ENCODE data around the gene SLC9A9. TPM values are rescaled to one million over a fixed set of nuclear protein-coding genes. Genes with fewer than 3 reads are reported as not detected.
A peak's percentile ranks its signal among the peaks of the same experiment; 100 is the strongest.

Gene SLC9A9
- total and polyA plus RNA-seq, 10 of the 15 experiments (the other 5 are each of a cell fraction or from before 2014, with no cell fraction given), result 3.5 to 14.2 (median 9.3) TPM

- ChIA-PET CTCF (no interaction called here), RAD21 (ENCODE audit: unreplicated experiment) (interaction anchor here (1.2 kb wide), 2 partner anchors 30 to 56 kb away, joined by 4 read pairs; no protein-coding TSS in a partner anchor), POLR2A (no interaction called here), SMC1A (ENCODE audit: uncharacterized antibody, unreplicated experiment) (interaction anchor here (0.9 to 1.8 kb wide), 8 partner anchors 11 to 278 kb away, joined by 3 to 12 read pairs (median 4); no protein-coding TSS in a partner anchor)
- intact Hi-C loops (cut with micrococcal nuclease; ENCODE audit: unreplicated experiment), result loop anchor here (2.0 kb wide), 1 partner anchor 116 kb away; no protein-coding TSS in a partner anchor
- DNase-seq (ENCODE audit: low read depth, low spot score) (peak; percentile 49), FAIRE-seq (peak; percentile 38), ATAC-seq (peak; percentile 93)
- peak overlapping the region; percentile 6; the same call in 1 of the 2 replicates for H3K27ac ChIP-seq (ENCODE audit: control insufficient read depth, insufficient read depth)
- peak overlapping the region; percentile 4 for H3K4me2 ChIP-seq (ENCODE audit: control insufficient read depth, insufficient read depth)
- no peaks in the 10 kb centered on the region for H3K79me2 ChIP-seq (ENCODE audit: control insufficient read depth, insufficient read depth, low read length)
- no peak overlapping the region for H3K4me3 ChIP-seq
- WGBS (ENCODE audit: insufficient coverage, insufficient replicate concordance, low lambda C conversion rate, missing lambda C conversion rate), result 17% methylated on average over 11 of the region's 11 CpGs
- H3K9me3 ChIP-seq (replicated peaks; ENCODE audit: control insufficient read depth, insufficient read depth, low read length), result peaks cover 3% of the 10 kb centered on the region; the same call in 2 of the 3 replicates
- no peaks in the 10 kb centered on the region for H4K20me1 ChIP-seq (ENCODE audit: control insufficient read depth, insufficient read depth)
- H3K9ac ChIP-seq (ENCODE audit: control insufficient read depth, insufficient read depth, low read length), result no peak overlapping the region
- H2AFZ ChIP-seq (ENCODE audit: control insufficient read depth, low read depth, low read length), result peak overlapping the region; percentile 77
- peaks cover 13% of the 10 kb centered on the region for H3K4me1 ChIP-seq (ENCODE audit: control insufficient read depth, insufficient read depth, low read length)
- H3K27me3 ChIP-seq (replicated peaks in 1 of 2; ENCODE audit: control insufficient read depth in 2 of 2, insufficient read depth in 2 of 2, low read length in 1 of 2), result no peaks in the 10 kb centered on the region
- no TSS peak for BruUV-seq (replicated peaks)
- no peaks in the 10 kb centered on the region for H3K36me3 ChIP-seq (ENCODE audit: control insufficient read depth in 2 of 2, insufficient read depth in 2 of 2, low read length in 1 of 2)
- in situ Hi-C loops (cut with MboI), result no loop called here
- TF ChIP-seq RELA (IDR thresholded peaks at IDR 0.05; ENCODE audit: borderline replicate concordance, partially characterized antibody), result no peak
- TF ChIP-seq MEF2B (IDR thresholded peaks at IDR 0.05; ENCODE audit: partially characterized antibody, poor library complexity, severe bottlenecking), result no peak
- TF ChIP-seq PAX5 (IDR thresholded peaks at IDR 0.05; ENCODE audit: borderline replicate concordance, low read depth, low read length), result peak; percentile 42; the same call in 1 of the 2 replicates
- TF ChIP-seq PRDM15 (CRISPR knock-in tag; IDR thresholded peaks at IDR 0.05), result no peak
- peak; percentile 55; the same call in 1 of the 2 replicates for TF ChIP-seq ZNF687 (IDR thresholded peaks at IDR 0.05)
- TF ChIP-seq REST (IDR thresholded peaks at IDR 0.05; ENCODE audit: low read depth, low read length), result no peak
- no peak for TF ChIP-seq ZBTB33 (IDR thresholded peaks at IDR 0.05)
- no peak for TF ChIP-seq PAX8 (IDR thresholded peaks at IDR 0.05)
Observed at GRCh38 chr3:143236226-143236964, 611.9 kb downstream of the SLC9A9 start.
